GM19351 (cell line): ENCODE results near the gene TUBB1.

Experiments used
- ATAC-seq: cut with Tn5 transposase; IDR thresholded peaks from one replicate; pipeline ENCODE4 v1.9.1; 2021; ENCODE audit warnings: mild to moderate bottlenecking, moderate library complexity; ENCODE audit not compliant: unreplicated experiment

Gene TUBB1

GRCh38 chr20:59042151-59042795, 23.0 kb downstream of the TUBB1 start, which contains the start of gene PRELID3B:
Gene PRELID3B (minus strand): TSS chr20:59042786. CDS start chr20:59042730, 56 bp downstream.
- peak; percentile 33 for ATAC-seq

GRCh38 chr20:59042796-59043631, 23.8 kb downstream of the TUBB1 start:
- ATAC-seq: peak; percentile 90

GRCh38 chr20:59043698-59044097, 24.5 kb downstream of the TUBB1 start:
- ATAC-seq: no peak

- ATAC-seq: no peak
Measured at GRCh38 chr20:59044295-59044694, 25.1 kb downstream of the TUBB1 start.

GRCh38 chr20:59044796-59045195, 25.6 kb downstream of the TUBB1 start:
- no peak for ATAC-seq

DNA sequence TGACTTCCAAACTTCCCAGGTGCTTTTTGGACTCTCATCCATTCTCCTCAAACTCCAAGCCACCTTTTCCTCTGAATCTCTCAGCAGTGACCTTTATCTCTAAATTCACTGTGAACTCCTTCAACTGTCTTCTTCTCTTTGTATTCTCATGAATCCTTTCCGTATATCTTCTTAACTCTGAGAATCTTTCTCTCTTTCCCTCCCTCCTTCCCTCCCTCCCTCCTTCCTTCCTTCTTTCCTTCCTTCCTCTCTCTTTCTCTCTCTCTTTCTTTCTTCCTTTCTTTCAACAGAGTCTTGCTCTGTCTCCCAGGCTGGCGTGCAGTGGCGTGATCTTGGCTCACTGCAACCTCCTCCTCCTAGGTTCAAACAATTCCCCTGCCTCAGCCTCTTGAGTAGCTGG, 27.6 kb downstream of the TUBB1 start:
- no peak for ATAC-seq

- no peak for ATAC-seq
Measured at GRCh38 chr20:59047938-59048680, 28.9 kb downstream of the TUBB1 start.

- ATAC-seq: no peak
Measured at GRCh38 chr20:59048681-59049030, 29.4 kb downstream of the TUBB1 start.

DNA sequence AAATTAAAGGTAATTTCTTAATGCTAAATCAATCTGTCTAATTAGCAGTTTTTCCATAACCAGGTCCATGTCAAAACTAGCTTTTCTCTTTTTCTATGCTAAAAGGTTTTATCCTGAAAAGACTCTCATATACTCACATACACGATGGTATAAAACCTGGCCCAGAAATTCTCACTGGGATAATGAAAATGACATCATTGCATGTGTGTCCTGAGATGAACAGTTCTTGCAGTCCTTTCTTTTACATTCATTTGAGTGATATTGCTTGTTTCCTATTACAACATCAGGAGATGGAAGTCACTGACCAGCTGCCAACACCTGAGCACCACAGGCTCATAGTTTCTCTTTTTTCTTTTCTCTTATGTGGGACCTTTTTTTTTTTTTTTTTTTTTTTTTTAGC, 31.2 kb downstream of the TUBB1 start:
- no peak for ATAC-seq

DNA sequence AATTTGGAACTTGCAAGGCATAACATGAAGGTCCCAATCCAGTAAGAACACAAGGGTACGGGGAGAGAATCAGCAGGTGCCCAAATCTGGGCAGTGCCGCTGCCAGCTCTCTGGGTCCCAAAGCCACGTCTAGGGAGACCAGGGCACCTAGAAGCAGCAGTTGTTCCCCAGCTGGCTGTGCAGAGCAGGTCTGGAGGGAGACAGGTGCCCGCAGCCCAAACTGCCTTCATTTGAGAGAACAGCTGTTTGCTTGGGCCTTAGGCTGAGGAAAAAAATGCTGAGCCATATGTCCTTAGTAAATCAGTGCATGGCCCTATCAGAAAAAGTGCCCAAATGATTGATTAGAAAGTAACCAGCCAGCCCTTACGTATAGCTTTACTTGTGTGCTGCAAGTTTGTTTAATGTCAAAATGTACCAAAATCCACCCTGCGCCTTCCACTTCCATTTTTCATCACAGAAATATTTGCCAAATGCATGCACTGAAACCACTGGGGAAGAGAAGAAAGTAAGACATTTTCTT, 32.5 kb downstream of the TUBB1 start:
- no peak for ATAC-seq

DNA sequence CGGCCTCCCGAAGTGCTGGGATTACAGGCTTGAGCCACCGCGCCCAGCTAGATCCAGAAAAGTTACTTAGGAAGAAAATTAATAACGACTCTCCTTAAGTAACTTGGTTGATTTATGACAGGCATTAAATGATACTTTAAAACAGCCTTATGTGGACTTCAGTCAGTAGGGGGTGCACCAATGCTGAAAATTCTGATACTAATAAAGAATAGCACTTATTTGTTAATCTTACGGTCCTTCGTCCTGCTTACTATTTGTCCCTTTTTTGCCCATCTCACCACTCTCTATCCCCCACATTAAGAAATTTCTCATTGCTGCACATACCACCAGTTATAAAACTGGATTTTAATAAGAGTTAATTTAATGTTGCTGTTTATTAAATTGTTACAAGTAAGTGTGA, 36.1 kb downstream of the TUBB1 start:
- no peak for ATAC-seq

DNA sequence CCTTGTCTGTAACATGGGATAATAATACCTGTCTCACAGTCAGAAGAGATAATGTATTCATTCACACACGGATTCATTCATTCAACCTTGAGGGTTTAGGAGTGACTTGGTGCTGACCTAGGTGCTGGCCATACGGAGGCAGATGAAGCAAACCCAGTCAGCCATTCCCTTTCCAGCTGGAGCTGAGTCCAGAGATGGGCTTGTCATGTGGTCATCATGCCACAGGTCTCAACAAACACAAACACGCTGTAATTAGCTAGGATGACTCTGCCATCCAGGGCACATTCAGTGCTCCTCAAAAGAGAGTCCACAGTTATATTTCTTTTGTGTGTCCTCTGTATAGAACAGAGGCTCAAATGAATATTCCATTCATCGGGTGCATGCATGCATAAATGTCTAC, 42.9 kb downstream of the TUBB1 start:
- no peak for ATAC-seq

GRCh38 chr20:59063358-59064213, 44.4 kb downstream of the TUBB1 start:
- no peak for ATAC-seq

GRCh38 chr20:59064214-59064722, 45.0 kb downstream of the TUBB1 start:
- ATAC-seq: no peak

GRCh38 chr20:59068534-59068933, 49.3 kb downstream of the TUBB1 start:
- no peak for ATAC-seq

DNA sequence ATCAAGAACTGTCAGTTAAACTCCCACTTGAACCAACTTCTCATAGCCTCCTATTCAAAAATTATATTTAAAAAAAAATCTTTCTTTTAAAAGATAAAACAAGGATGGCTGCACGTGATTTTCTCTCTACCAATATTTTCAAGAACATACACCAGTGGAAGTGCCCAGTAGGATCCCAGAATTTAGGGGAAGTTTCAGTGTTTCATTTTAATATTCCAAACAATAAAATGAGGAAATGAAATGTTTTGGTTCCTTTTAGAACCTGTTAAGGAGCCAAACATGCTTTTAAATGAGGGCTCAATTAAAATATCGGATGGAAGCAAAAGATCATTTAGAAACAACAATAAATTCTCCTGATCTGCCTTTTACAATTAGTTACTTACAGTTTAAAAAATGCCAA, 49.8 kb downstream of the TUBB1 start:
- ATAC-seq: no peak

DNA sequence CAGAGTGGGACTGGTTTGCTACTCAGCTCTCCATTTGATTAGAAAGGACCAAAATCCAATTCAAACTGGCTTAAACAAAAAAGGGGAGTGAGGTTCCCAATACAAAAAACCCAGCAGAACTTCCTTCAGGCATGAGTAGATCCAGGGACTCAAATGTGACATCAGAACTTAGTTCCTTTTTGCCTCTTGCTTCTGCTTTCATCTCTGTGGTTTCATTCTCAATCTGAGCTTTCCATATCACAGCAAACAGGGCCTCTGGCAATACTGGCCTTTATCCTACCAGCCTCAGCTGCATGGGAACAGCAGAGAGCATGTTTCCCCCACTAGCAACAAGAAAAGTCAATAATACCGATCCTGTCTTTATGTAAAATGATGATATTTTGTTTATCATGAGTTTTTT, 52.0 kb downstream of the TUBB1 start:
- no peak for ATAC-seq

- ATAC-seq: no peak
Measured at GRCh38 chr20:59073582-59073981, 54.4 kb downstream of the TUBB1 start.

GRCh38 chr20:59074456-59074855, 55.2 kb downstream of the TUBB1 start:
- ATAC-seq: no peak

GRCh38 chr20:59075934-59076508, 56.8 kb downstream of the TUBB1 start:
- no peak for ATAC-seq
